B cell (primary cell): ENCODE results near the gene CACNA2D1.

Source experiments
- EZH2 ChIP-seq: IDR thresholded peaks from 2 replicates; pipeline ENCODE4 v1.6.1; 2012; ENCODE audit warnings: borderline replicate concordance, low read depth, mild to moderate bottlenecking, moderate library complexity, low read length; ENCODE audit not compliant: insufficient read depth, poor library complexity, severe bottlenecking
- TF ChIP-seq, protein P1 (sequence below): fragments of 200-600 bp; IDR thresholded peaks from one replicate; pipeline ENCODE4 v1.8.0; 2022; ENCODE audit warnings: antibody characterized with exemption, mild to moderate bottlenecking

DNA sequence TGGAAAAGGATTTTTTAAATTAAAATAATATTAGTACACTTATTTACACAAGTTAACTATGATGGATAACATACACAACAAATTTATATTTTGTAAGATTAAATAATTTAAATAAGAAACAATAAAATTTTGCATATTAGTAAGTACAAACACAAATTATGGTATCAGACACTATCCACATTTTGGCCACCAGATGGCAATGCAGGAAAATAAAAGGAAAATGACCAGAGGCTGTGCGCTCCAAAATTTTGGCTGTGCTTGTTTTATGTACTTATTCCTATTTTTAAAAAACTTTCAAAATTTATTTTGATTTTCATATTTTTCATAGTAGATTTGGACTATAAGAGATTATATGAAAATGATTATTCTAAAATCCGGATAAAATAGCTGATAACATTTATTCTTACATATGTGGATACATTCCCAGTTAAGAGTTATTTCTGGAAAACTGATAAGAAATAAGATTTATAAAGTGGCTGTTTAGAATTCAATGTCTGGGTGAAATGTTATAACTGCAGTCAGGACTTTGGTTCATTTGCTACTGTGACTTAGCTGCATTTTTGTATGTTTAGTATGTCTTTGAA, 399.0 kb downstream of the CACNA2D1 start:
- TF ChIP-seq, protein P1, sequence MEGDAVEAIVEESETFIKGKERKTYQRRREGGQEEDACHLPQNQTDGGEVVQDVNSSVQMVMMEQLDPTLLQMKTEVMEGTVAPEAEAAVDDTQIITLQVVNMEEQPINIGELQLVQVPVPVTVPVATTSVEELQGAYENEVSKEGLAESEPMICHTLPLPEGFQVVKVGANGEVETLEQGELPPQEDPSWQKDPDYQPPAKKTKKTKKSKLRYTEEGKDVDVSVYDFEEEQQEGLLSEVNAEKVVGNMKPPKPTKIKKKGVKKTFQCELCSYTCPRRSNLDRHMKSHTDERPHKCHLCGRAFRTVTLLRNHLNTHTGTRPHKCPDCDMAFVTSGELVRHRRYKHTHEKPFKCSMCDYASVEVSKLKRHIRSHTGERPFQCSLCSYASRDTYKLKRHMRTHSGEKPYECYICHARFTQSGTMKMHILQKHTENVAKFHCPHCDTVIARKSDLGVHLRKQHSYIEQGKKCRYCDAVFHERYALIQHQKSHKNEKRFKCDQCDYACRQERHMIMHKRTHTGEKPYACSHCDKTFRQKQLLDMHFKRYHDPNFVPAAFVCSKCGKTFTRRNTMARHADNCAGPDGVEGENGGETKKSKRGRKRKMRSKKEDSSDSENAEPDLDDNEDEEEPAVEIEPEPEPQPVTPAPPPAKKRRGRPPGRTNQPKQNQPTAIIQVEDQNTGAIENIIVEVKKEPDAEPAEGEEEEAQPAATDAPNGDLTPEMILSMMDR: peak; percentile 41
- no peak for TF ChIP-seq EZH2
